OCI-LY7 (cell line): Measurements from ENCODE around the gene TTC33. TPM values are rescaled to one million over a fixed set of nuclear protein-coding genes. Genes with fewer than 3 reads are reported as not detected.

ENCODE experiments used
- BruUV-seq: library from RNA; stranded (reverse); fragments of 400-500 nt; replicated peaks from 2 replicates; lab custom pipeline; 2021; lab: Mats Ljungman, UMichigan
- CTCF ChIA-PET: fragments of 300-600 bp; sonication (Branson Sonifier 250); formaldehyde crosslinking; loops from one replicate; lab custom pipeline; 2022; ENCODE audit warnings: antibody characterized with exemption; ENCODE audit not compliant: unreplicated experiment; lab: Charles Lee
- POLR2A ChIA-PET: fragments of 300-600 bp; sonication (Branson Sonifier 250); formaldehyde crosslinking; loops from one replicate; lab custom pipeline; 2022; ENCODE audit warnings: antibody characterized with exemption; lab: Charles Lee
- DNase-seq: peaks from one replicate; pipeline ENCODE4 v3.0.0-alpha.2; 2015; ENCODE audit warnings: low spot score
- H2AFZ ChIP-seq: fragments of 200-600 bp; sonication (generic), shearing (Covaris generic); 2 replicates; pipeline ENCODE4 v1.6.1; 2014; ENCODE audit warnings: mild to moderate bottlenecking, antibody characterized with exemption, low read length, moderate library complexity
- H3K27ac ChIP-seq: fragments of 200-600 bp; sonication (generic); 2 replicates; pipeline ENCODE4 v1.5.1; 2014; ENCODE audit warnings: mixed run types, low read depth, mild to moderate bottlenecking, moderate library complexity, low read length, inconsistent platforms; ENCODE audit not compliant: poor library complexity, severe bottlenecking
- H3K36me3 ChIP-seq: fragments of 200-600 bp; sonication (generic); 2 replicates; pipeline ENCODE4 v1.6.1; 2014; ENCODE audit warnings: mild to moderate bottlenecking, antibody characterized with exemption, low read length, moderate library complexity, mixed read lengths; ENCODE audit not compliant: insufficient read depth
- H3K4me1 ChIP-seq: fragments of 200-600 bp; sonication (generic); 2 replicates; pipeline ENCODE4 v1.5.1; 2014; ENCODE audit warnings: mild to moderate bottlenecking, low read length; ENCODE audit not compliant: insufficient read depth, poor library complexity, severe bottlenecking
- H3K4me2 ChIP-seq: fragments of 200-600 bp; sonication (generic); 2 replicates; pipeline ENCODE4 v1.6.1; 2014; ENCODE audit warnings: mild to moderate bottlenecking, low read length
- H3K4me3 ChIP-seq: fragments of 200-600 bp; sonication (generic); 2 replicates; pipeline ENCODE4 v1.5.1; 2014; ENCODE audit warnings: mild to moderate bottlenecking, low read depth, low read length; ENCODE audit not compliant: poor library complexity, severe bottlenecking
- H3K79me2 ChIP-seq: fragments of 200-600 bp; sonication (generic); 2 replicates; pipeline ENCODE4 v1.6.1; 2016; ENCODE audit warnings: low read depth, mild to moderate bottlenecking, low read length, moderate library complexity, mixed read lengths; ENCODE audit not compliant: insufficient read depth
- H3K9me2 ChIP-seq: fragments of 200-600 bp; sonication (generic); 2 replicates; pipeline ENCODE4 v1.6.1; 2016; ENCODE audit warnings: mild to moderate bottlenecking, low read length, mixed read lengths; ENCODE audit not compliant: insufficient read depth
- H3K9me3 ChIP-seq: fragments of 200-600 bp; sonication (generic); 2 replicates; pipeline ENCODE4 v1.6.1; 2014; ENCODE audit warnings: mild to moderate bottlenecking, mixed run types, low read length, mixed read lengths
- H4K20me1 ChIP-seq: fragments of 200-600 bp; sonication (generic); 2 replicates; pipeline ENCODE4 v1.6.1; 2014; ENCODE audit warnings: mild to moderate bottlenecking, antibody characterized with exemption, low read length, moderate library complexity, mixed read lengths; ENCODE audit not compliant: insufficient read depth
- EZH2phosphoT487 ChIP-seq: fragments of 200-600 bp; sonication (generic); IDR thresholded peaks from 2 replicates; pipeline ENCODE4 v1.6.1; 2018; ENCODE audit warnings: low read depth, borderline replicate concordance, mild to moderate bottlenecking, mixed run types, antibody characterized with exemption, low read length, moderate library complexity, mixed read lengths
- intact Hi-C: fragments of 100-400 bp; cut with micrococcal nuclease; formaldehyde crosslinking; loops from one replicate; pipeline ENCODE4 v1.10.0; 2022; ENCODE audit not compliant: unreplicated experiment
- total RNA-seq, 2 experiments: library from RNA; depleted of rRNA in 1 of 2; stranded (reverse); fragments of >200 nt in 1 of 2; shearing (Covaris generic) in 1 of 2; gene quantifications; 2 replicates each; pipeline ENCODE4 v1.2.3, GENCODE V29; 2014 to 2022
- TF ChIP-seq, protein P1 (sequence below): fragments of 200-600 bp; sonication (generic); conservative IDR thresholded peaks from 2 replicates; pipeline ENCODE4 v1.5.1; 2014; ENCODE audit warnings: mild to moderate bottlenecking, antibody characterized with exemption, low read length, moderate library complexity, mixed read lengths

The TTC33 gene
- total RNA-seq, 2 experiments from 2014 or later = 15.9 to 20.5 TPM

DNA sequence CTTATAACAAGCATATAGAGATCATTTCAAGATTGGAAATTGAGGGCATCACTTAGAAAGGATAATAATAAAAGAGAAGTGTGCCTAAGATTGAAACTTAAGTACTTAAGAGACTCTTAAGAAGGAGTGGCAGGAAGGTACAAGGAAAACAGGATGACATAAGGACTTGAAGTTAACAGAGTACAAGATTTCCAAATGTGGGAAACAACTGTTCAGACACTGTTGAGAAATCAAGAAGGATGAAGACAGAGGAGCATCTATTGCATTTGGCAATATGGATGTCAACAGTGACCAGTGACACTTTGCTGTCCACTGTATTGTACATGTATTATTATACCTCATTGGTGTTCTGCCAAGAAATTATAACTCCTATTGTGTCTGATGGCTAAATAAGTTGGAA is 233.8 kb downstream of the TTC33 start:
- intact Hi-C loops = no loop called here

DNA sequence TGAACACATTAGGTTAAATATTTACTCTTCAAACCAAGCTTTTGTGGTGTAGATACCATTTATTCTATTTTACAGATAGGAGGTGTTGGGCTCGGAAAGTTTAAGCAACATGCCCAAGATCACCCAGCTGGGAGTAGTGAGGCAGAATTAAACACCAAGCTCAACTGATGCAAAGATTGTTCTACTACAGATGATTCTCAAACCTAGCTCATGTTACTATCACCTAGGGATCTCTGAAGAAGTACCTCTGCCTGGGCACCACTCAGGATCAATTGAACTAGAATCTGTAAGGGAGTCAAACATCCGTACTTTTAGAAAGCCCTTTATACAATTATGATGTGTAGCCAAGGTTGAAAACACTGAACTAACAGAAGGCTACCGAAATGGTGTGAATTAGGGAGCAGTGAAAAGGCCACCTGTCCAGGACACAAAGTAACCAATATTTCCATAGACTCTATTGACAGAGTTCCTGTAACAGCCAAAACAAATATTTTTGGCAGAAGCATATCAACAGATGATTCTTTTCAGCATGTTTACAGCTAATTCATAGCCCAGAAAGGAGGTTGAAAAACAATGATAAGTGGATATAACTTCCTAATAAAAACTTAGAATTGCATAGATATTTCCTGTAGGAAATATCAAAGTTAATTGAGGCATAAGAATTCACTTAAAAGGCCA is 234.5 kb downstream of the TTC33 start:
- POLR2A ChIA-PET = interaction anchor here (0.6 to 0.9 kb wide), 2 partner anchors 20 to 115 kb away, joined by 4 read pairs; no protein-coding TSS in a partner anchor
- no peak overlapping the region for H2AFZ ChIP-seq
- no peak for TF ChIP-seq EZH2phosphoT487
- TF ChIP-seq, protein P1, sequence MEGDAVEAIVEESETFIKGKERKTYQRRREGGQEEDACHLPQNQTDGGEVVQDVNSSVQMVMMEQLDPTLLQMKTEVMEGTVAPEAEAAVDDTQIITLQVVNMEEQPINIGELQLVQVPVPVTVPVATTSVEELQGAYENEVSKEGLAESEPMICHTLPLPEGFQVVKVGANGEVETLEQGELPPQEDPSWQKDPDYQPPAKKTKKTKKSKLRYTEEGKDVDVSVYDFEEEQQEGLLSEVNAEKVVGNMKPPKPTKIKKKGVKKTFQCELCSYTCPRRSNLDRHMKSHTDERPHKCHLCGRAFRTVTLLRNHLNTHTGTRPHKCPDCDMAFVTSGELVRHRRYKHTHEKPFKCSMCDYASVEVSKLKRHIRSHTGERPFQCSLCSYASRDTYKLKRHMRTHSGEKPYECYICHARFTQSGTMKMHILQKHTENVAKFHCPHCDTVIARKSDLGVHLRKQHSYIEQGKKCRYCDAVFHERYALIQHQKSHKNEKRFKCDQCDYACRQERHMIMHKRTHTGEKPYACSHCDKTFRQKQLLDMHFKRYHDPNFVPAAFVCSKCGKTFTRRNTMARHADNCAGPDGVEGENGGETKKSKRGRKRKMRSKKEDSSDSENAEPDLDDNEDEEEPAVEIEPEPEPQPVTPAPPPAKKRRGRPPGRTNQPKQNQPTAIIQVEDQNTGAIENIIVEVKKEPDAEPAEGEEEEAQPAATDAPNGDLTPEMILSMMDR = no peak

More for the DNA sequence above, 233.8 kb downstream of the TTC33 start:
- ChIA-PET CTCF (no interaction called here), POLR2A (no interaction called here)
- DNase-seq = no peak
- Histone ChIP-seq H2AFZ (no peak overlapping the region), H3K36me3 (no peaks in the 10 kb centered on the region), H3K79me2 (no peaks in the 10 kb centered on the region), H3K4me3 (no peak overlapping the region), H4K20me1 (no peaks in the 10 kb centered on the region), H3K9me2 (no peaks in the 10 kb centered on the region), H3K4me1 (no peaks in the 10 kb centered on the region), H3K9me3 (no peaks in the 10 kb centered on the region), H3K27ac (no peak overlapping the region), H3K4me2 (no peak overlapping the region)
- BruUV-seq = no TSS peak
- TF ChIP-seq EZH2phosphoT487 = no peak
- TF ChIP-seq, protein P1 = no peak

DNA sequence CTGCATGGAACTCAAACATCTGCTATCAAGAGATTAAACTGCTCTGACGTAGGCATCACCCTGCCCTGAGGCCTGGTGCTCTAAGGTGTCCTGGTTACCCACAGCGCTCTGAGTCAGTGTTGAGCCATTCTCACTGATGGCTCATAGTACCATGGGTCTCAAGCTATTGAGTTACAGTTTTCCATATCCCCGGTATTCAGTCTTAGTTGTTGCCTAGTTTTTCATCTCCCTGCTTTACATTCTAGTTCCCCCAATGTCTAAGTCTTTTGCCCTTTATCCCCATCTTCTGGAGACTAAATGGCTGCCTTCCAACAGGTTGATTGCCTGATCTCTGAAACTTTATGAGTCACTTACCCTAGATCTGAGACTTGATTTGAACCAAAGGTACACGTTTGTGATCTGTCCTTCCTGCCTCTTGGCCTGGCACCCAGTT is 237.3 kb downstream of the TTC33 start:
- no peaks in the 10 kb centered on the region for H3K4me1 ChIP-seq
- DNase-seq = no peak
- H3K9me3 ChIP-seq = no peaks in the 10 kb centered on the region
- intact Hi-C loops = no loop called here
- H2AFZ ChIP-seq = no peak overlapping the region
- H3K36me3 ChIP-seq = no peaks in the 10 kb centered on the region
- ChIA-PET POLR2A (interaction anchor here (0.6 to 1.0 kb wide), 3 partner anchors 46 to 258 kb away, joined by 3 to 7 read pairs (median 5); no protein-coding TSS in a partner anchor), CTCF (no interaction called here)
- no TSS peak for BruUV-seq
- H3K9me2 ChIP-seq = no peaks in the 10 kb centered on the region
- H3K4me2 ChIP-seq = no peak overlapping the region
- no peak for TF ChIP-seq EZH2phosphoT487
- TF ChIP-seq, protein P1 = no peak
- H3K79me2 ChIP-seq = no peaks in the 10 kb centered on the region
- no peaks in the 10 kb centered on the region for H4K20me1 ChIP-seq
- H3K4me3 ChIP-seq = no peak overlapping the region
- H3K27ac ChIP-seq = no peak overlapping the region

More for the DNA sequence above, 234.5 kb downstream of the TTC33 start:
- H4K20me1 ChIP-seq = no peaks in the 10 kb centered on the region
- H3K9me3 ChIP-seq = no peaks in the 10 kb centered on the region
- no peaks in the 10 kb centered on the region for H3K36me3 ChIP-seq
- no peak for DNase-seq
- BruUV-seq = no TSS peak
- no peak overlapping the region for H3K27ac ChIP-seq
- no peak overlapping the region for H3K4me3 ChIP-seq
- no peaks in the 10 kb centered on the region for H3K4me1 ChIP-seq
- H3K9me2 ChIP-seq = no peaks in the 10 kb centered on the region
- no peaks in the 10 kb centered on the region for H3K79me2 ChIP-seq
- intact Hi-C loops = no loop called here
- CTCF ChIA-PET = no interaction called here
- H3K4me2 ChIP-seq = no peak overlapping the region
